K562 (cell line): Measurements from ENCODE around the gene DEGS1. TPM values are rescaled to one million over a fixed set of nuclear protein-coding genes. Genes with fewer than 3 reads are reported as not detected.
A peak's percentile ranks its signal among the peaks of the same experiment; 100 is the strongest.

Experiments
- BRF1 ChIP-seq: IDR thresholded peaks from 3 replicates; pipeline ENCODE4 v1.6.1; 2011; ENCODE audit warnings: borderline replicate concordance, mild to moderate bottlenecking; ENCODE audit not compliant: insufficient read length; ENCODE audit errors: extremely low read depth
- CBX8 ChIP-seq: fragments of 200-600 bp; sonication (generic); IDR thresholded peaks from 2 replicates; pipeline ENCODE4 v1.6.1; 2012; ENCODE audit warnings: borderline replicate concordance, mixed run types, low read depth, mild to moderate bottlenecking, moderate library complexity, mixed read lengths, low read length, control low read depth, inconsistent platforms; ENCODE audit not compliant: poor library complexity, severe bottlenecking; ENCODE audit errors: extremely low read depth
- CHD4 ChIP-seq: fragments of 200-600 bp; sonication (generic); IDR thresholded peaks from 3 replicates; pipeline ENCODE4 v1.6.1; 2012; ENCODE audit warnings: low read depth, mild to moderate bottlenecking, mixed read lengths, low read length, inconsistent platforms; ENCODE audit not compliant: insufficient read depth, insufficient replicate concordance, poor library complexity, severe bottlenecking
- DMBX1 ChIP-seq: fragments of 250-450 bp; sonication (Bioruptor Pico); IDR thresholded peaks from 2 replicates; pipeline ENCODE4 v1.8.0; 2022; ENCODE audit warnings: inconsistent platforms, mild to moderate bottlenecking, moderate library complexity, borderline replicate concordance
- GATAD2A ChIP-seq: fragments of 450-650 bp; IDR thresholded peaks from 2 replicates; pipeline ENCODE4 v1.6.1; 2017
- MAFK ChIP-seq: IDR thresholded peaks from 2 replicates; pipeline ENCODE4 v1.6.1; 2011; ENCODE audit warnings: low read length, improper control_type of control experiment
- NR2C2 ChIP-seq, 2 experiments: fragments of 200-800 bp in 1 of 2; sonication (Bioruptor generic) in 1 of 2; sonication (generic) in 1 of 2; formaldehyde crosslinking in 1 of 2; IDR thresholded peaks; 2 replicates each; pipeline versions ENCODE4 v1.6.1 to v1.8.0; 2016 to 2022; ENCODE audit warnings: mild to moderate bottlenecking in 1 of 2, missing compliant biosample characterization in 1 of 2, missing genetic modification characterization in 1 of 2, missing genetic modification reagents in 1 of 2
- PTRF ChIP-seq: fragments of 450-650 bp; IDR thresholded peaks from 2 replicates; pipeline ENCODE4 v1.6.1; 2016; ENCODE audit warnings: mild to moderate bottlenecking, missing genetic modification characterization, missing compliant biosample characterization
- RBM15 ChIP-seq: fragments of 200-400 bp; formaldehyde crosslinking; IDR thresholded peaks from 2 replicates; pipeline ENCODE4 v1.6.1; 2018; ENCODE audit warnings: mild to moderate bottlenecking, low read length, moderate library complexity; ENCODE audit not compliant: insufficient read depth
- TRIM28 ChIP-seq: fragments of 450-650 bp; IDR thresholded peaks from 2 replicates; pipeline ENCODE4 v1.6.1; 2017
- ZNF263 ChIP-seq: sonication (generic); formaldehyde crosslinking; IDR thresholded peaks from 2 replicates; pipeline ENCODE4 v1.8.0; 2022; ENCODE audit warnings: mild to moderate bottlenecking, missing genetic modification reagents, borderline replicate concordance
- ZNF583 ChIP-seq: fragments of 250-450 bp; sonication (Bioruptor Pico); IDR thresholded peaks from 2 replicates; pipeline ENCODE4 v1.4.0; 2020
- ZNF764 ChIP-seq: fragments of 250-450 bp; sonication (Bioruptor Pico); IDR thresholded peaks from 2 replicates; pipeline ENCODE4 v1.4.0; 2020; ENCODE audit warnings: low read depth, mild to moderate bottlenecking, moderate library complexity
- polyA plus RNA-seq, 8 experiments: library from polyadenylated mRNA; depleted of rRNA in 4 of 8; stranded (reverse) in 5 of 8; unstranded in 3 of 8; fragments of >200 nt; fragmentation: Nextera tagmentation in 2 of 8; fragmentation: Illumina TruSeq in 1 of 8; extraction: Ambion mirVana in 2 of 8; extraction: Trizol in 1 of 8; gene quantifications; 2 replicates each; pipeline versions ENCODE4 v1.2.1 to v1.2.3, GENCODE V29; 2011 to 2014; ENCODE audit warnings: inconsistent platforms in 1 of 8, missing spikeins in 1 of 8
- total RNA-seq, 7 experiments: library from RNA; depleted of rRNA in 6 of 7; stranded (reverse); fragments of >200 nt in 6 of 7; fragmentation: Illumina TruSeq in 2 of 7; extraction: Trizol in 2 of 7; gene quantifications; 2 replicates each; pipeline versions ENCODE4 v1.2.1 to v1.2.3, GENCODE V29; 2011 to 2021; ENCODE audit warnings: low replicate concordance in 1 of 7
- TF ChIP-seq, protein P1 (sequence below): fragments of 250-450 bp; sonication (Bioruptor Pico); IDR thresholded peaks from 2 replicates; pipeline ENCODE4 v1.4.0; 2020; ENCODE audit warnings: mild to moderate bottlenecking, moderate library complexity
- TF ChIP-seq, protein P2 (sequence below), 2 experiments: fragments of 250-450 bp in 1 of 2; fragments of 450-650 bp in 1 of 2; sonication (Bioruptor Pico) in 1 of 2; IDR thresholded peaks; 2 replicates each; pipeline versions ENCODE4 v1.6.1 to v1.8.0; 2016 to 2021; ENCODE audit warnings: mild to moderate bottlenecking in 2 of 2, moderate library complexity in 2 of 2, missing compliant biosample characterization in 1 of 2, missing genetic modification characterization in 1 of 2
- TF ChIP-seq, protein P3 (sequence below), 2 experiments: IDR thresholded peaks; 2 replicates each; pipeline ENCODE4 v1.6.1; 2012; ENCODE audit warnings: improper control_type of control experiment in 2 of 2, low read depth in 2 of 2, low read length in 2 of 2, borderline replicate concordance in 1 of 2
- TF ChIP-seq, protein P4 (sequence below): IDR thresholded peaks from 2 replicates; pipeline ENCODE4 v1.6.1; 2011; ENCODE audit warnings: borderline replicate concordance, low read depth, mild to moderate bottlenecking, moderate library complexity, low read length; ENCODE audit not compliant: insufficient read depth, poor library complexity, severe bottlenecking
- TF ChIP-seq, protein P5 (sequence below): fragments of 450-650 bp; IDR thresholded peaks from 2 replicates; pipeline ENCODE4 v1.6.1; 2016; ENCODE audit warnings: low read depth, mild to moderate bottlenecking, moderate library complexity

DEGS1 gene
- total and polyA plus RNA-seq, 9 of the 15 experiments (the other 6 are each of a cell fraction or from before 2014, with no cell fraction given): 12.3 to 95.0 (median 38.8) TPM

DNA sequence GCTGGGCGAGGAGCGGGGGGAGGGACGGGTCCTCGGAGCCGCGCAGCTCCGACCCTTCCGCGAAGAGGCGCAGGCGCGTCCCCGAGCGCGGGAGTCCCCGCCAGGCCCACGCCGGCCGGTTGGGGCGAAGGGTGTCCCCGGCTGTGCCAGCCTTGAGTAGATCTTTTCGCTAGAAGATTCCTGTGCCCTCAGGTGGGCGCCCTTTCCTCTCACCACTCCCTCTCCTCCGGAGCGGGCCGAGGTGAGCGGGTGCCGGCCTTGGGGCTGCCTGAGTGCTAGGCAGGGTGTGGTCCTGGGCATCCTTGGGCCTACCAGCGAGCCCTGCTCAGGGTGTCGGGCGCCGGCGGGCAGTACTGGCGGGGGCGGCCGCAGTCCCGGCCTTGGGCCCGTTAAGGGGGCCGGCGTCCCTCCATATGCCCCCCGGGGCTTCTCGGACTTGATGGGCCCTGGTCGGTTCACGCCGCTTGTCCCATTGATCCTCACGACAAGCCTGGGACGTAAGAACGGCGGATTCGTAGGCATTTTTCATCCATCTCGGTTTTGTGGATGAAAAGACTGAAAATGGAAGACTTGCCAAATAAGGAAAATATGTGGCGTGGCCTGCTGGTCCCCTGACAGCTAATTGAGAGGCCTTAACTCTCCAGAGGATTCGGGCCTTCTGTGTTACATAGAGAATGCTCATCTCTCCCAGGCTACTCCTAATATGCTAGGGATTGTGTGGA is 712 bp downstream of the DEGS1 start (continued):
- TF ChIP-seq, protein P1, sequence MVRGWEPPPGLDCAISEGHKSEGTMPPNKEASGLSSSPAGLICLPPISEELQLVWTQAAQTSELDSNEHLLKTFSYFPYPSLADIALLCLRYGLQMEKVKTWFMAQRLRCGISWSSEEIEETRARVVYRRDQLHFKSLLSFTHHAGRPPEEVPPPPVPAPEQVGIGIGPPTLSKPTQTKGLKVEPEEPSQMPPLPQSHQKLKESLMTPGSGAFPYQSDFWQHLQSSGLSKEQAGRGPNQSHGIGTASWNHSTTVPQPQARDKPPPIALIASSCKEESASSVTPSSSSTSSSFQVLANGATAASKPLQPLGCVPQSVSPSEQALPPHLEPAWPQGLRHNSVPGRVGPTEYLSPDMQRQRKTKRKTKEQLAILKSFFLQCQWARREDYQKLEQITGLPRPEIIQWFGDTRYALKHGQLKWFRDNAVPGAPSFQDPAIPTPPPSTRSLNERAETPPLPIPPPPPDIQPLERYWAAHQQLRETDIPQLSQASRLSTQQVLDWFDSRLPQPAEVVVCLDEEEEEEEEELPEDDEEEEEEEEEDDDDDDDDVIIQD (CRISPR knock-in tag): no peak
- TF ChIP-seq ZNF764 (no peak), DMBX1 (no peak), ZNF263 (CRISPR knock-in tag) (peak; percentile 26; the same call in 1 of the 2 replicates), CBX8 (no peak), CHD4 (no peak), ZNF583 (CRISPR knock-in tag) (no peak; the same call in 1 of the 2 replicates), NR2C2 (CRISPR knock-in tag; IDR thresholded peaks at IDR 0.05) (no peak), NR2C2 (tag; IDR thresholded peaks at IDR 0.05) (no peak), MAFK (no peak), PTRF (tag) (no peak), GATAD2A (0 out of 2 replicates have a peak, but pooled peaks have one; percentile 12), RBM15 (no peak), TRIM28 (no peak), BRF1 (no peak)
- TF ChIP-seq, protein P2, sequence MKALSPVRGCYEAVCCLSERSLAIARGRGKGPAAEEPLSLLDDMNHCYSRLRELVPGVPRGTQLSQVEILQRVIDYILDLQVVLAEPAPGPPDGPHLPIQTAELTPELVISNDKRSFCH (CRISPR knock-in tag; IDR thresholded peaks at IDR 0.05): no peak
- TF ChIP-seq, protein P2 (tag; IDR thresholded peaks at IDR 0.05): no peak; the same call in none of the 2 replicates
- TF ChIP-seq, protein P3, sequence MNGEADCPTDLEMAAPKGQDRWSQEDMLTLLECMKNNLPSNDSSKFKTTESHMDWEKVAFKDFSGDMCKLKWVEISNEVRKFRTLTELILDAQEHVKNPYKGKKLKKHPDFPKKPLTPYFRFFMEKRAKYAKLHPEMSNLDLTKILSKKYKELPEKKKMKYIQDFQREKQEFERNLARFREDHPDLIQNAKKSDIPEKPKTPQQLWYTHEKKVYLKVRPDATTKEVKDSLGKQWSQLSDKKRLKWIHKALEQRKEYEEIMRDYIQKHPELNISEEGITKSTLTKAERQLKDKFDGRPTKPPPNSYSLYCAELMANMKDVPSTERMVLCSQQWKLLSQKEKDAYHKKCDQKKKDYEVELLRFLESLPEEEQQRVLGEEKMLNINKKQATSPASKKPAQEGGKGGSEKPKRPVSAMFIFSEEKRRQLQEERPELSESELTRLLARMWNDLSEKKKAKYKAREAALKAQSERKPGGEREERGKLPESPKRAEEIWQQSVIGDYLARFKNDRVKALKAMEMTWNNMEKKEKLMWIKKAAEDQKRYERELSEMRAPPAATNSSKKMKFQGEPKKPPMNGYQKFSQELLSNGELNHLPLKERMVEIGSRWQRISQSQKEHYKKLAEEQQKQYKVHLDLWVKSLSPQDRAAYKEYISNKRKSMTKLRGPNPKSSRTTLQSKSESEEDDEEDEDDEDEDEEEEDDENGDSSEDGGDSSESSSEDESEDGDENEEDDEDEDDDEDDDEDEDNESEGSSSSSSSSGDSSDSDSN (IDR thresholded peaks at IDR 0.05; ENCODE audit: borderline replicate concordance in 1 of 2, low read depth in 2 of 2, low read length in 2 of 2): peak; percentile 46 to 70; a peak in 1 of 4 replicates
- TF ChIP-seq, protein P4, sequence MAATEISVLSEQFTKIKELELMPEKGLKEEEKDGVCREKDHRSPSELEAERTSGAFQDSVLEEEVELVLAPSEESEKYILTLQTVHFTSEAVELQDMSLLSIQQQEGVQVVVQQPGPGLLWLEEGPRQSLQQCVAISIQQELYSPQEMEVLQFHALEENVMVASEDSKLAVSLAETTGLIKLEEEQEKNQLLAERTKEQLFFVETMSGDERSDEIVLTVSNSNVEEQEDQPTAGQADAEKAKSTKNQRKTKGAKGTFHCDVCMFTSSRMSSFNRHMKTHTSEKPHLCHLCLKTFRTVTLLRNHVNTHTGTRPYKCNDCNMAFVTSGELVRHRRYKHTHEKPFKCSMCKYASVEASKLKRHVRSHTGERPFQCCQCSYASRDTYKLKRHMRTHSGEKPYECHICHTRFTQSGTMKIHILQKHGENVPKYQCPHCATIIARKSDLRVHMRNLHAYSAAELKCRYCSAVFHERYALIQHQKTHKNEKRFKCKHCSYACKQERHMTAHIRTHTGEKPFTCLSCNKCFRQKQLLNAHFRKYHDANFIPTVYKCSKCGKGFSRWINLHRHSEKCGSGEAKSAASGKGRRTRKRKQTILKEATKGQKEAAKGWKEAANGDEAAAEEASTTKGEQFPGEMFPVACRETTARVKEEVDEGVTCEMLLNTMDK: no peak
- TF ChIP-seq, protein P5, sequence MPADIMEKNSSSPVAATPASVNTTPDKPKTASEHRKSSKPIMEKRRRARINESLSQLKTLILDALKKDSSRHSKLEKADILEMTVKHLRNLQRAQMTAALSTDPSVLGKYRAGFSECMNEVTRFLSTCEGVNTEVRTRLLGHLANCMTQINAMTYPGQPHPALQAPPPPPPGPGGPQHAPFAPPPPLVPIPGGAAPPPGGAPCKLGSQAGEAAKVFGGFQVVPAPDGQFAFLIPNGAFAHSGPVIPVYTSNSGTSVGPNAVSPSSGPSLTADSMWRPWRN: no peak
